ENCODE measurements around the gene TPRG1.

TPRG1 gene

GRCh38 chr3:189186101-189186500 is 14.3 kb downstream of the TPRG1 start:
- peaks cover 6% of the 10 kb centered on the region; the same call in 1 of the 2 replicates for H3K9me3 ChIP-seq (ENCODE audit: insufficient read depth, low read length)
- no peaks in the 10 kb centered on the region for H3K79me2 ChIP-seq (ENCODE audit: insufficient read depth, low read length)
- no peaks in the 10 kb centered on the region for H3F3A ChIP-seq (ENCODE audit: insufficient read depth)
- no peak overlapping the region for H3K9ac ChIP-seq (ENCODE audit: low read length)
- H3K4me2 ChIP-seq (ENCODE audit: low read depth, low read length, poor library complexity, severe bottlenecking), result no peak overlapping the region
- H3K4me3 ChIP-seq (ENCODE audit: insufficient read depth, low read length, poor library complexity, severe bottlenecking), result no peak overlapping the region
- H3K36me3 ChIP-seq (ENCODE audit: low read length), result no peaks in the 10 kb centered on the region
- no peaks in the 10 kb centered on the region for H3K27me3 ChIP-seq (ENCODE audit: low read length)
- H4K20me1 ChIP-seq (ENCODE audit: low read depth, low read length), result no peaks in the 10 kb centered on the region
- no peak overlapping the region for H2AFZ ChIP-seq (ENCODE audit: low read depth, low read length, severe bottlenecking)
- no peak for TF ChIP-seq EZH2phosphoT487 (conservative IDR thresholded peaks at IDR 0.05; ENCODE audit: low read length)
- TF ChIP-seq CTCF (IDR thresholded peaks at IDR 0.05; ENCODE audit: insufficient read depth, low read length, poor library complexity, severe bottlenecking), result no peak
- H3K9me2 ChIP-seq (replicated peaks; ENCODE audit: insufficient read depth, low read length), result no peaks in the 10 kb centered on the region
- no peak overlapping the region for H3K27ac ChIP-seq (ENCODE audit: low read depth, low read length)

DNA sequence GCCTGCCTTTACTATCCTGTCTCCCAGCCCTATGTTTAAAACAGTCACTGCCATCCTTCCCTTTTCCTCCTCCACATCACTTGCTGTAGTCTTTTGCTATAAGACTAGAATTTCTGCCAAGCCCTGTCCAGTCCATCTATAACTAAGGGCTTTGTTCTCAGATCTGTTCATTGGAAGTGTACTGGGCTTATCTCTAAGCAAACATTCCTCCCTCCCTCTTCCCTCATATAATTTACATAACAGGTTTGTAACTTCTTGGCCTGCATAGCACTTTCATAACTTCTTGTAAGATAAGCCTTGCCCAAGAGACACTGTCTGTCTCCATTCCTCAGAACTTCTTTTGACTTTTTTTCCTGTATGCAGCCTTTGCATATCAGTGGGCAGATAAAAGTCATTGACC is 16.7 kb downstream of the TPRG1 start:
- Histone ChIP-seq H3K9ac (ENCODE audit: low read length) (no peak overlapping the region), H3K9me3 (ENCODE audit: insufficient read depth, low read length) (no peaks in the 10 kb centered on the region), H3K4me3 (ENCODE audit: insufficient read depth, low read length, poor library complexity, severe bottlenecking) (no peak overlapping the region), H3F3A (ENCODE audit: insufficient read depth) (no peaks in the 10 kb centered on the region), H3K27me3 (ENCODE audit: low read length) (no peaks in the 10 kb centered on the region), H3K9me2 (replicated peaks; ENCODE audit: insufficient read depth, low read length) (no peaks in the 10 kb centered on the region), H4K20me1 (ENCODE audit: low read depth, low read length) (no peaks in the 10 kb centered on the region), H3K36me3 (ENCODE audit: low read length) (no peaks in the 10 kb centered on the region), H3K4me2 (ENCODE audit: low read depth, low read length, poor library complexity, severe bottlenecking) (no peak overlapping the region), H3K79me2 (ENCODE audit: insufficient read depth, low read length) (no peaks in the 10 kb centered on the region), H3K27ac (ENCODE audit: low read depth, low read length) (no peak overlapping the region), H2AFZ (ENCODE audit: low read depth, low read length, severe bottlenecking) (no peak overlapping the region)
- TF ChIP-seq EZH2phosphoT487 (conservative IDR thresholded peaks at IDR 0.05; ENCODE audit: low read length) (no peak), CTCF (IDR thresholded peaks at IDR 0.05; ENCODE audit: insufficient read depth, low read length, poor library complexity, severe bottlenecking) (no peak)

DNA sequence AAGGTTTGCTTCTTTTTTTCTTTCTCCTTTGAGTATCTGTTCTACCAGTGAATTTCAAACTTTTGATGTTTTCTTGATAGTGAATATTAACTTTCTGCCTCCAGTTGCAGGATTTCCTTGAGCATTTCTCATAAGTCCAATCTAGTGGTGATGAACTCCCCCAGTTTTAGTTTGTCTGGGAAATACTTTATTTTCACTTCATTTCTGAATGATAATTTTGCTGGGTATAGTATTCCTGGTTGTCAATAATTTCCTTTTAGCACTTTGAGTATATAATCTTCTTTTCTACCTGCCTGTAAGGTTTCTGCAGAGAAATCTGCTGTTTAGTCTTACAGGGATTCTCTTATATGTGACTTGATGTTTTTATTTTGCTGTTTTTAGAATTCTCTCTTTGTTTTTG is 21.0 kb downstream of the TPRG1 start:
- TF ChIP-seq CTCF (IDR thresholded peaks at IDR 0.05; ENCODE audit: insufficient read depth, low read length, poor library complexity, severe bottlenecking), result no peak
- TF ChIP-seq EZH2phosphoT487 (conservative IDR thresholded peaks at IDR 0.05; ENCODE audit: low read length), result no peak
- H3K9me3 ChIP-seq (ENCODE audit: insufficient read depth, low read length), result peaks cover 9% of the 10 kb centered on the region; the same call in 1 of the 2 replicates
- H3K27ac ChIP-seq (ENCODE audit: low read depth, low read length), result no peak overlapping the region
- H3K4me2 ChIP-seq (ENCODE audit: low read depth, low read length, poor library complexity, severe bottlenecking), result no peak overlapping the region
- no peaks in the 10 kb centered on the region for H3F3A ChIP-seq (ENCODE audit: insufficient read depth)
- no peaks in the 10 kb centered on the region for H3K79me2 ChIP-seq (ENCODE audit: insufficient read depth, low read length)
- no peaks in the 10 kb centered on the region for H3K9me2 ChIP-seq (replicated peaks; ENCODE audit: insufficient read depth, low read length)
- H3K27me3 ChIP-seq (ENCODE audit: low read length), result no peaks in the 10 kb centered on the region
- H3K36me3 ChIP-seq (ENCODE audit: low read length), result no peaks in the 10 kb centered on the region
- no peak overlapping the region for H2AFZ ChIP-seq (ENCODE audit: low read depth, low read length, severe bottlenecking)
- H4K20me1 ChIP-seq (ENCODE audit: low read depth, low read length), result no peaks in the 10 kb centered on the region
- no peak overlapping the region for H3K4me3 ChIP-seq (ENCODE audit: insufficient read depth, low read length, poor library complexity, severe bottlenecking)
- H3K9ac ChIP-seq (ENCODE audit: low read length), result no peak overlapping the region

Data from SU-DHL-6 (cell line).